ENCODE measurements around the gene STAB2.

Gene STAB2

GRCh38 chr12:103688376-103689063, 101.4 kb downstream of the STAB2 start:
- DNase-seq (ENCODE audit: insufficient read length, low spot score) (no peak), FAIRE-seq (no peak)

GRCh38 chr12:103690426-103690825, 103.4 kb downstream of the STAB2 start:
- no peak for FAIRE-seq
- DNase-seq (ENCODE audit: insufficient read length, low spot score) = no peak

GRCh38 chr12:103691063-103691462, 104.0 kb downstream of the STAB2 start:
- no peak for FAIRE-seq
- DNase-seq (ENCODE audit: insufficient read length, low spot score) = no peak

DNA sequence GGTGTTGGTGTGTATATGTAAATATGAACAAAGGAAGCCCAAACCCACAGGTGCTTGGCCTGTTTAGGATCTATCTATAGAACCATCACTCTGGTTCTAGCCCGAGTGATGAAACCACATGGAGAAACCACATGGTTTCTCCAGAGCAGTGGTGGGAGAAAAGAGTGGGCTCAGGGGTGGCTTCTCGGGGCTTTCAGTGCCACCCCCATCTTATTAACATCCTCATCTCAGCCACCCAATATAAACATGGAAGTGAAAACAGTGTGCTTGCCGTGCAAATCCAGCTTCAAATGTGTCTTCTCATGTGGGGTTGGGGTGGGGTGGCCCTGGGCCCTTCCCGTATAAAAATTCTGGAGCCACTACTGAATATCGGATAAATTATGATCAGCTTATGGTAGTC, 109.0 kb downstream of the STAB2 start:
- FAIRE-seq (no peak), DNase-seq (ENCODE audit: insufficient read length, low spot score) (no peak)

- FAIRE-seq (no peak), DNase-seq (ENCODE audit: insufficient read length, low spot score) (no peak)
Measured at GRCh38 chr12:103697971-103698751, 111.1 kb downstream of the STAB2 start.

DNA sequence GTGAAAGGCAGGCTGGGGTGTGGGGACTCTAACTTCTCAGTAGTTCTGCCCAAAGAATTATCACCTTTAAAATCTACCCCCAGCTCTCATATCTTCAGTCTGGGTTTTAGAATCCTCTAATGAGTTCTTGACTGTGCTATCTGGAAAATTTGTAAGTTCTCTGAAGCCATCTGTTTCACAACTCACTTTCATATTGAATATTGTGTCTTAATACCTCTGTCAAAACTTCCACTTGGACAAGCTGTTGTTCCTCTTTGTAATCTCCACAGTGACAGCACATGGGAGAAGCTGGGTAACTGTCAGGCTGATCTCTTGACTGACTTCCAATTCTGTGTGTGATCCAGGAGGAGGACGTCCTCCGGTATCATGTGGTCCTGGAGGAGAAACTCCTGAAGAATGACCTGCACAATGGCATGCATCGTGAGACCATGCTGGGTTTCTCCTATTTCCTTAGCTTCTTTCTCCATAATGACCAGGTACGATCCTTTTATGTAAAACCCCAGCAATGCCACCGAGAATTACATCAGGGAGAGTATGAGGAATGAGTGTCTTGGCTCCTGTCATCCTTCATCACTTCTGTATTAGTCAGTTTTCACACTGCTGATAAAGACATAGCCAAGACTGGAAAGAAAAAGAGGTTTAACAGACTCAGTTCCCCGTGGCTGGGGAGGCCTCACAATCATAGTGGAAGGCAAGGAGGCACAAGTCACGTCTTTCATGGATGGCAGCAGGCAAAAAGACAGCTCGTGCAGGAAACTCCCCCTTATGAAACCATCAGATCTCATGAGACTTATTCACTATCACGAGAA, 111.9 kb downstream of the STAB2 start:
- DNase-seq (ENCODE audit: insufficient read length, low spot score) (no peak), FAIRE-seq (no peak)

- no peak for DNase-seq (ENCODE audit: insufficient read length, low spot score)
- FAIRE-seq = no peak
Measured at GRCh38 chr12:103705098-103705497, 118.0 kb downstream of the STAB2 start.

DNA sequence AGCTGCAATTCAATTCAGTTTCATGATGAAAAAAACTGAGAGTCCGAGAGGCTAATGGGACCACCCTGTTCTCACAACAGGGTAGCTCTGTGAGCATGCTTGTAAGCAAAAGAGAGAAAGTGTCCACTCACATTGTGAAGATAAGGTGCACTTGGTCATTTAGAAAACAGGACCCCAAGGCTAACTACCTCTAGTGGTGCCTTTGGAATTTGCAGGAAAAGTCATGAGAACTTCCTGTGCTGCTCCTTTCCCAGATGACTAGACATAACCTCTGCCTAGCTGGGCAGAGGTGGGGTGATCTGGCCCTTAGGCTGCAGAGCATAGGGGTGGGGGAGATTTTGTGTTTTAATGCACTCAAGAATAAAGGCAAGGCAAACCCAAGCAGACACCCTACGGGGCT, 118.9 kb downstream of the STAB2 start:
- peak; percentile 6 for DNase-seq (ENCODE audit: insufficient read length, low spot score)
- FAIRE-seq = no peak

DNA sequence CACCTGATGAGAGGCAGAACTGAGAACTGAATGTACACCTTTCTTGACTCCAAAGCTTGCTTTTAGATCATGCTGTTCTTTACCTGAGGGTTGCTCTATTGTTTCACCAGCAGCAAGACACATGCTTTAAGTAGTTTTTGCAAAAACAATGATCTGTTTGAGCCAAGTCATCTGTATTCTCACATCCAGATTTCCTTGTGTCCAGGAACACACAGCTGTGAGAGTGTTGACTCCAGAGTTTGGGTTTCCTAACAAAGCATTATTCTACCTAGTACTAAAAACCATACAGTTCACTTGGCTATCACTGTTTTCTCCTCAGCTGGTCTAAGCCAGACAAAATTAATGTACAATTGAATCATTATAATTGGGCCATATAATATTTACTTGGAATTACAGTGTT, 120.4 kb downstream of the STAB2 start:
- DNase-seq (ENCODE audit: insufficient read length, low spot score) = no peak
- FAIRE-seq = no peak

DNA sequence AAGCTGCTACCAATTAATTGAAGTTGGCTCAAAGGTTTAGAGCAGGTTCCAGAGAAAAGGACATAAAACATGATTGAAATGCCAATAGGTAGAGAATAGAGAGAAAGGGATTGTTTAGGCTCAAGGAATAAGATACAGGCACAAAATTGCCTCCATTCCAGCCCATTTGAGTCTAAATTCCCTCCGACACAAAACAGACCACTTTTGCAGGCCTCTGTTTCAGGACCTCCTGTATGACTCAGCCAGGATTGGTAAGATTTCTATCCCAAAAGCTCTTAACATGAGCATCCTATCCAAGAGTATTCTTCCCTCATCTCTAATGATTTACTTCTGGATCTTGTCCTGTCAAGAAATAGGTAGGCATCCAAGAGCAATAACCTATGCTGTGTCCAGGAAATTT, 123.5 kb downstream of the STAB2 start:
- FAIRE-seq (no peak), DNase-seq (ENCODE audit: insufficient read length, low spot score) (no peak)

DNA sequence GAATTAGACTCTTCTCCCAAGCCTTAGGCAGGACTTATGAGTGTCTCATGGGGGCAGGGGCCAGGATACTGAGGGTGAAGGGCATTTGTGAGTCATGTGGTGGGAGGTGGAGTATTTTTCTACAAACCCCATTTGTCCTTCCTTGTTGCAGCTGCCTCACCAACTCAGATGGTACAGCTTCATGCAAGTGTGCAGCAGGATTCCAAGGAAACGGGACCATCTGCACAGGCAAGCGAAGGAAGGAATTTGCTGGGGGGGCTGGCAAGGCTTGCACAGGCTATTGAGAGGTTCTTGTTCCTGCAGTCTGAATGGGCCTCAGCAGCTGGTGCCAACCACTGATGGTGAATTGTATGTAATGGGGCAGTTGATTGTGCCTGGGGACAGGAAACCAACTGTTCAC, 125.1 kb downstream of the STAB2 start:
- FAIRE-seq (no peak), DNase-seq (ENCODE audit: insufficient read length, low spot score) (no peak)

GRCh38 chr12:103715494-103715893, 128.4 kb downstream of the STAB2 start:
- FAIRE-seq = no peak

GRCh38 chr12:103716517-103717196, 129.6 kb downstream of the STAB2 start:
- no peak for DNase-seq (ENCODE audit: insufficient read length, low spot score)
- no peak for FAIRE-seq

More at GRCh38 chr12:103715494-103715893, 128.4 kb downstream of the STAB2 start:
- no peak for DNase-seq (ENCODE audit: insufficient read length, low spot score)

GRCh38 chr12:103725398-103725797, 138.3 kb downstream of the STAB2 start:
- FAIRE-seq (peak; percentile 46), DNase-seq (ENCODE audit: insufficient read length, low spot score) (no peak)

GRCh38 chr12:103727638-103728037, 140.6 kb downstream of the STAB2 start:
- DNase-seq (ENCODE audit: insufficient read length, low spot score) (no peak), FAIRE-seq (no peak)

DNA sequence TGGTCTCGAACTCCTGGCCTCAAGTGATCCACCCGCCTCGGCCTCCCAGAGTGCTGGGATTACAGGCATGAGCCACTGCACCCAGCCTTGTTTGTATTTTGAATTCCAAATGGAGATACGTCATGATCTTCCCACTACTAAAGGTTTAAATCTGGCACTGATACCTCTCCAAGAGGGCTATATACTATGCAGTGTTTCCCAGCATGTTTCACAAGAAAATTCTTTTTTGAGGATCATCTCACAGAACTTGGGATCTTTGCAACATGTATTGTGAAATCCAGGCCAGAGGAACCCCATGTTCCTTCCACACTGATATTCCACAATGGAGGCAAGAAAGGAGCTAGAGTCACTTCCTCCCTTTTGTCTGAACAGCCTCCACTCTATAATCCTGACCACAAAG, 141.2 kb downstream of the STAB2 start:
- DNase-seq (ENCODE audit: insufficient read length, low spot score) (no peak), FAIRE-seq (no peak)

GRCh38 chr12:103729499-103729898, 142.4 kb downstream of the STAB2 start:
- FAIRE-seq (no peak), DNase-seq (ENCODE audit: insufficient read length, low spot score) (no peak)

DNA sequence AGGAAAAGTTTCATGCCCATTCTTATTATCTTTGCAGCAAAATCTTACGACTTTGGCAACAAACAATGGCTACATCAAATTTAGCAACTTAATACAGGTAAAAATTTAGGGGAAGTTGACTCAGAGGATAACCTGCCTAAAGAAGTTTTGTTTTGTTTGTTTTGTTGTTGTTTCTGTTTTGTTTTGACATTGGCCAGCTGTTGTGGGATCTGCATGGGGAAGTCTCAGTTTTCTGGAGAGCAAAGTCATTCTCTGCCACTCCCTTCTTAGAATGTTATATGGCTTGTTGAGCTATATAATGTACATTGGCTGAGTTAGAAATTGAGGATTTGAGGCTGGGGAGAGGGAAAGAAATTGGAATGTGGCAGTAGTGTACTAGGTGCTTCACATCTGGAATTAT, 144.5 kb downstream of the STAB2 start:
- no peak for DNase-seq (ENCODE audit: insufficient read length, low spot score)
- no peak for FAIRE-seq

DNA sequence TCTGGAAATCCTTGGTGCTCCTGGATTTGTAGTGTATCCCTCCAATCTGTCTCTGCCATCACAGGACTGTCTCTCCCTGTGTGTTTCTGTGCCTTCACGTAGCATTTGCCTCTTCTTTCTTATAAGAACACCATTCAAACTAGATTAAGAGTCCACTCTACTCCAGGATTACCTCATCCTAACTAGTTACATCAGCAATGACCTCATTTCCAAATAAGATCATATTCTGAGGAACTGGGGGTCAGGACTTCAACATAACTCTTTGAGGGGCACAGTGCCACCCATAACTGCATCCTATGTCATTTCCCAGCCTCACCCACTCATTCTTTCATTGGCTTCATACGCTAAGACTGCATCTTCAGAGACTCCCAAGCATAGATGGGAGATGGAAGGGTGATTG, 147.8 kb downstream of the STAB2 start:
- no peak for DNase-seq (ENCODE audit: insufficient read length, low spot score)
- FAIRE-seq = no peak

DNA sequence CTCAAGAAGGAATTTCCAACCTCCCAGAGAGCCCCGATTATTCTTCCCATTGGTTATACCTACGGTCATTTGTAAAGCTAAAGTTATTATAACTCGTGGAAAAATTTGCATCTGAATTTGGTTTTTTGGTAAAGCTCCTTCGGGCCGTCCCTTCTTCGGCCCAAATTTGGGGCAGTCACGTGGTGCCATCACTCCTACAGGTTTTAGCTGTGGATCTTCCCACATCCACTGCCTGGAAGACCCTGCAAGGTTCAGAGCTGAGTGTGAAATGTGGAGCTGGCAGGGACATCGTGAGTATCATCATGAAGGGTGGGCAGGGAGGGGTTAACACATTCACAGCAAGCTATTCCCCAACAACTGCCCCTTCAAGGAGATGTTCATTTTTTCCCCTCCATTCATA, 148.2 kb downstream of the STAB2 start:
- no peak for FAIRE-seq
- no peak for DNase-seq (ENCODE audit: insufficient read length, low spot score)

DNA sequence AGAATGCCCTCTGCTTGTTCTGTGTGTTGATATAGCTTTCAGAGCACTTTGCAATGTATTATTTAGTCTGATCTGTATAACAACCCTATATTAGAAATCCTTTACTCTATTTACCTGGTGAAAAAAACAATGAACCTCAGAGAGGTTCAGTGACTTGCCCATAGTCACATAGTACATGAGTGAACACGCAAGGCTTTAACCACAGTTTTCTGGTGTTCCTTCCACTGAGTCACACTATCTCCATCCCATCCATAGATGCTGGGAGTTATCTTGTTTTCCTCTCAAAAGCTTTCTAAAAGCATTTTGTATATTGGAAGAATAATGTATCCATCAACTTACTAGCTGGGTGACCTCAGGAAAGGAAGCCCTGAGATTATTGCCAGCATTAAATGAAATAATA, 149.5 kb downstream of the STAB2 start:
- FAIRE-seq = no peak

More for the DNA sequence above, 149.5 kb downstream of the STAB2 start:
- DNase-seq (ENCODE audit: insufficient read length, low spot score) = no peak
